Gastroesophageal sphincter (tissue), 4 donors: ENCODE measurements around the gene DOK6. TPM values are rescaled to one million over a fixed set of nuclear protein-coding genes. Genes with fewer than 3 reads are reported as not detected.

ENCODE experiments used
- ATAC-seq: fragments of 150-250 bp; one replicate; pipeline ENCODE4 v1.9.1; 2016; ENCODE audit warnings: mild to moderate bottlenecking, moderate library complexity
- H3K27ac ChIP-seq, 4 donors: fragments of 200-600 bp; sonication (generic) in 3 of 4; 1 replicate in 3 of 4; 2 replicates in 1 of 4; pipeline ENCODE4 v1.5.1; 2016 to 2019
- H3K27me3 ChIP-seq: fragments of 200-600 bp; sonication (generic); one replicate; pipeline ENCODE4 v1.5.1; 2019
- H3K36me3 ChIP-seq, 2 donors: fragments of 200-600 bp; sonication (generic); one replicate each; pipeline ENCODE4 v1.5.1; 2019; ENCODE audit warnings: control low read depth in 1 of 2
- H3K4me1 ChIP-seq, 3 donors: fragments of 200-600 bp; sonication (generic); 1 replicate in 2 of 3; 2 replicates in 1 of 3; pipeline ENCODE4 v1.5.1; 2016 to 2019; ENCODE audit warnings: control low read depth in 2 of 3
- H3K4me3 ChIP-seq, 2 donors: fragments of 200-600 bp; sonication (generic); one replicate each; pipeline ENCODE4 v1.5.1; 2019; ENCODE audit warnings: mild to moderate bottlenecking in 1 of 2, moderate library complexity in 1 of 2
- H3K9me3 ChIP-seq, 3 donors: fragments of 200-600 bp; sonication (generic); one replicate each; pipeline ENCODE4 v1.5.1; 2017 to 2019; ENCODE audit warnings: control low read depth in 2 of 3
- CTCF ChIP-seq, 4 experiments: fragments of 200-600 bp in 2 of 4; fragments of 450-650 bp in 2 of 4; sonication (generic) in 1 of 4; IDR thresholded peaks; one replicate each; pipeline ENCODE4 v1.5.1; 2017 to 2019; ENCODE audit warnings: antibody characterized with exemption in 4 of 4, mild to moderate bottlenecking in 2 of 4, moderate library complexity in 2 of 4
- EP300 ChIP-seq: sonication (generic); formaldehyde crosslinking; IDR thresholded peaks from one replicate; pipeline ENCODE4 v1.6.1; 2017; ENCODE audit warnings: antibody characterized with exemption, mild to moderate bottlenecking
- POLR2A ChIP-seq, 2 donors: fragments of 450-650 bp; IDR thresholded peaks; one replicate each; pipeline ENCODE4 v1.6.1; 2017; ENCODE audit warnings: antibody characterized with exemption in 2 of 2, mild to moderate bottlenecking in 2 of 2, moderate library complexity in 1 of 2
- POLR2AphosphoS5 ChIP-seq: sonication (generic); formaldehyde crosslinking; IDR thresholded peaks from one replicate; pipeline ENCODE4 v1.6.1; 2017; ENCODE audit warnings: antibody characterized with exemption
- WGBS, 2 donors: methylation state at CpG; one replicate each; pipeline ENCODE4 v1.1.5; 2018; ENCODE audit warnings: low coverage in 1 of 2; 5-methylcytosine and 5-hydroxymethylcytosine counted together
- total RNA-seq, 4 donors: library from RNA; depleted of rRNA; stranded (reverse); fragments of >200 nt; gene quantifications; one replicate each; pipeline ENCODE4 v1.1.0, GENCODE V29; 2016

DOK6 gene
- total RNA-seq, 4 donors from 2014 or later: 0.62 to 3.4 (median 2.7) TPM

- Histone ChIP-seq H3K9me3 (no peaks in the 10 kb centered on the region), H3K4me1 (no peaks in the 10 kb centered on the region), H3K27ac (no peak overlapping the region), H3K36me3 (no peaks in the 10 kb centered on the region), H3K27me3 (no peaks in the 10 kb centered on the region), H3K4me3 (no peak overlapping the region)
- TF ChIP-seq POLR2A (IDR thresholded peaks at IDR 0.05) (no peak), EP300 (no peak), POLR2AphosphoS5 (no peak), CTCF (IDR thresholded peaks at IDR 0.05) (no peak)
- 42 to 61% methylated on average over 2 of the region's 2 CpGs for WGBS, 2 donors
- ATAC-seq: no peak
Observed at GRCh38 chr18:69759046-69759445, 358.4 kb downstream of the DOK6 start.

GRCh38 chr18:69763002-69763401 is 362.3 kb downstream of the DOK6 start:
- Histone ChIP-seq H3K27me3 (no peaks in the 10 kb centered on the region), H3K36me3 (no peaks in the 10 kb centered on the region), H3K27ac (no peak overlapping the region), H3K9me3 (no peaks in the 10 kb centered on the region), H3K4me1 (no peaks in the 10 kb centered on the region), H3K4me3 (no peak overlapping the region)
- no peak for TF ChIP-seq CTCF (IDR thresholded peaks at IDR 0.05)
- TF ChIP-seq POLR2A (IDR thresholded peaks at IDR 0.05): no peak
- TF ChIP-seq POLR2AphosphoS5: no peak
- TF ChIP-seq EP300: no peak
- no peak for ATAC-seq
- WGBS, 2 donors: 46 to 58% methylated on average over 3 to 4 of the region's 4 CpGs

- H3K4me3 ChIP-seq: no peak overlapping the region
- TF ChIP-seq POLR2A (IDR thresholded peaks at IDR 0.05) (no peak), CTCF (IDR thresholded peaks at IDR 0.05) (no peak), EP300 (no peak), POLR2AphosphoS5 (no peak)
- no peaks in the 10 kb centered on the region for H3K9me3 ChIP-seq
- no peaks in the 10 kb centered on the region for H3K36me3 ChIP-seq
- WGBS, 2 donors: 91 to 94% methylated on average over 4 to 5 of the region's 5 CpGs
- ATAC-seq: no peak
- H3K27me3 ChIP-seq: no peaks in the 10 kb centered on the region
- H3K27ac ChIP-seq: no peak overlapping the region
- H3K4me1 ChIP-seq: no peaks in the 10 kb centered on the region
Observed at GRCh38 chr18:69763821-69764220, 363.1 kb downstream of the DOK6 start.

GRCh38 chr18:69770238-69770637 is 369.6 kb downstream of the DOK6 start:
- H3K4me3 ChIP-seq: no peak overlapping the region
- TF ChIP-seq POLR2A (IDR thresholded peaks at IDR 0.05) (no peak), POLR2AphosphoS5 (no peak), EP300 (no peak), CTCF (IDR thresholded peaks at IDR 0.05) (no peak)
- ATAC-seq: no peak
- H3K27me3 ChIP-seq: no peaks in the 10 kb centered on the region
- no peaks in the 10 kb centered on the region for H3K4me1 ChIP-seq
- H3K27ac ChIP-seq: no peak overlapping the region
- no peaks in the 10 kb centered on the region for H3K36me3 ChIP-seq
- 26 to 37% methylated on average over 4 of the region's 4 CpGs for WGBS, 2 donors
- H3K9me3 ChIP-seq: no peaks in the 10 kb centered on the region

- TF ChIP-seq CTCF (IDR thresholded peaks at IDR 0.05): no peak
- TF ChIP-seq EP300: no peak
- no peak for TF ChIP-seq POLR2A (IDR thresholded peaks at IDR 0.05)
- TF ChIP-seq POLR2AphosphoS5: no peak
- no peak for ATAC-seq
- WGBS, 2 donors: 42% methylated on average over 3 of the region's 3 CpGs
- H3K9me3 ChIP-seq: no peaks in the 10 kb centered on the region
- H3K4me1 ChIP-seq: no peaks in the 10 kb centered on the region
- no peak overlapping the region for H3K27ac ChIP-seq
- no peaks in the 10 kb centered on the region for H3K36me3 ChIP-seq
- H3K27me3 ChIP-seq: no peaks in the 10 kb centered on the region
- no peak overlapping the region for H3K4me3 ChIP-seq
Observed at GRCh38 chr18:69774831-69775230, 374.1 kb downstream of the DOK6 start.
